HepG2 (cell line): ENCODE data around the gene AKR7A3. TPM values are rescaled to one million over a fixed set of nuclear protein-coding genes. Genes with fewer than 3 reads are reported as not detected.
"Not testable (repeated sequence)": the region's sequence is repeated elsewhere in the genome, so short reads cannot be mapped to it uniquely, and the experiment has no call there.

ENCODE experiments used
- ATAC-seq: fragments of 200-7000 bp; cut with Tn5 transposase; 3 replicates; pipeline ENCODE4 v1.9.1; 2020; ENCODE audit warnings: mild to moderate bottlenecking, moderate library complexity
- Bru-seq: library from RNA; stranded (reverse); fragments of 400-500 nt; gene quantifications from one replicate; lab custom pipeline; 2021; lab: Mats Ljungman, UMichigan
- BruChase-seq, 2 experiments: library from RNA; stranded (reverse); fragments of 400-500 nt; gene quantifications; one replicate each; lab custom pipeline; 2021; lab: Mats Ljungman, UMichigan
- BruUV-seq: library from RNA; stranded (reverse); fragments of 400-500 nt; replicated peaks from 2 replicates; lab custom pipeline; 2021; lab: Mats Ljungman, UMichigan
- CTCF ChIA-PET: fragments of 300-600 bp; formaldehyde crosslinking; extraction: SDS; loops from one replicate; lab custom pipeline; 2021; ENCODE audit warnings: low total read pairs, inconsistent platforms, low intra/inter-chr PET ratio; lab: Yijun Ruan, JAX
- POLR2A ChIA-PET: fragments of 350-600 bp; sonication (Branson Sonifier 250); formaldehyde crosslinking; loops from one replicate; lab custom pipeline; 2020; ENCODE audit warnings: antibody characterized with exemption, inconsistent platforms; lab: Yijun Ruan, JAX
- DNase-seq: peaks from one replicate; pipeline ENCODE4 v3.0.0-alpha.2; 2015; ENCODE audit warnings: low spot score
- FAIRE-seq: peaks from 3 replicates; lab custom pipeline; 2011; peaks lifted over from hg19 to GRCh38; lab: Jason Lieb, UNC
- H2AFZ ChIP-seq: one replicate; pipeline ENCODE4 v1.6.1; 2011; ENCODE audit warnings: low read length, inconsistent platforms
- H3K27ac ChIP-seq: fragments of 300-600 bp; 3 replicates; pipeline ENCODE4 v1.8.0; 2011; ENCODE audit warnings: mixed run types, mild to moderate bottlenecking, mixed read lengths, low read length, inconsistent platforms; ENCODE audit not compliant: insufficient read depth; ENCODE audit errors: extremely low read length
- H3K27me3 ChIP-seq, 2 experiments: fragments of 200-600 bp in 1 of 2; 2 replicates in 1 of 2; 3 replicates in 1 of 2; pipeline versions ENCODE4 v1.6.0 to v1.8.0; 2011; ENCODE audit warnings: low read length in 2 of 2, mild to moderate bottlenecking in 2 of 2, moderate library complexity in 2 of 2, inconsistent platforms in 1 of 2; ENCODE audit not compliant: insufficient read depth in 2 of 2, control insufficient read depth in 1 of 2
- H3K36me3 ChIP-seq, 2 experiments: fragments of 200-600 bp in 1 of 2; replicated peaks in 1 of 2; 2 replicates in 1 of 2; 3 replicates in 1 of 2; pipeline versions ENCODE4 v1.5.1 to v1.8.0; 2011; ENCODE audit warnings: low read length in 2 of 2, inconsistent platforms in 1 of 2; ENCODE audit not compliant: insufficient read depth in 2 of 2, control insufficient read depth in 1 of 2
- H3K4me1 ChIP-seq: 2 replicates; pipeline ENCODE4 v1.5.1; 2012; ENCODE audit warnings: low read length, inconsistent platforms; ENCODE audit not compliant: insufficient read depth
- H3K4me2 ChIP-seq: 2 replicates; pipeline ENCODE4 v1.6.0; 2011; ENCODE audit warnings: low read depth, low read length, inconsistent platforms
- H3K4me3 ChIP-seq, 3 experiments: fragments of 200-600 bp in 1 of 3; sonication (generic), shearing (Covaris generic) in 1 of 3; replicated peaks in 1 of 3; 2 replicates each; pipeline ENCODE4 v1.5.1; 2011 to 2016; ENCODE audit warnings: low read length in 3 of 3, inconsistent platforms in 2 of 3, low read depth in 2 of 3, mild to moderate bottlenecking in 2 of 3, control low read depth in 1 of 3, mixed read lengths in 1 of 3; ENCODE audit not compliant: insufficient read depth in 1 of 3
- H3K79me2 ChIP-seq: one replicate; pipeline ENCODE4 v1.6.1; 2011; ENCODE audit warnings: low read length, inconsistent platforms; ENCODE audit not compliant: insufficient read depth
- H3K9ac ChIP-seq: 2 replicates; pipeline ENCODE4 v1.6.0; 2011; ENCODE audit warnings: mild to moderate bottlenecking, low read depth, low read length, inconsistent platforms; ENCODE audit not compliant: insufficient read depth
- H3K9me3 ChIP-seq: 2 replicates; pipeline ENCODE4 v1.5.1; 2012; ENCODE audit warnings: mild to moderate bottlenecking, low read length
- H4K20me1 ChIP-seq: 2 replicates; pipeline ENCODE4 v1.6.0; 2011; ENCODE audit warnings: inconsistent platforms, mild to moderate bottlenecking, low read length, moderate library complexity; ENCODE audit not compliant: insufficient read depth
- WGBS: methylation state at CpG from one replicate; pipeline ENCODE4 v1.1.6; 2017; ENCODE audit warnings: low lambda C conversion rate; 5-methylcytosine and 5-hydroxymethylcytosine counted together
- in situ Hi-C: cut with HindIII; loops from 2 replicates; pipeline ENCODE4 v1.10.0; 2017; ENCODE audit warnings: low pct_unique_long_range_greater_than_20kb; ENCODE audit not compliant: extremely low pct_ligation_motif_present
- intact Hi-C: fragments of 100-400 bp; cut with micrococcal nuclease; formaldehyde crosslinking; loops from one replicate; pipeline ENCODE4 v1.10.0; 2022; ENCODE audit not compliant: unreplicated experiment
- long read RNA-seq, 2 experiments: library from RNA in 1 of 2; library from polyadenylated mRNA in 1 of 2; stranded (forward) in 1 of 2; unstranded in 1 of 2; transcript quantifications; one replicate each; pipeline ENCODE4 v2.0.0, GENCODE V29; 2019 to 2022
- polyA minus RNA-seq, 3 experiments: library from RNA; depleted of rRNA, polyadenylated mRNA; stranded (reverse); fragments of >200 nt; gene quantifications; 2 replicates each; pipeline ENCODE4 v1.2.3, GENCODE V29; 2011; ENCODE audit warnings: low replicate concordance in 1 of 3
- polyA plus RNA-seq, 8 experiments: library from polyadenylated mRNA; depleted of rRNA in 3 of 8; stranded (reverse) in 7 of 8; unstranded in 1 of 8; fragments of >200 nt; fragmentation: Illumina TruSeq in 4 of 8; extraction: Trizol in 4 of 8; gene quantifications; 2 replicates each; pipeline versions ENCODE4 v1.2.1 to v1.2.3, GENCODE V29; 2011 to 2016; ENCODE audit warnings: low read depth in 4 of 8, missing spikeins in 1 of 8, mixed read lengths in 1 of 8; ENCODE audit not compliant: insufficient read depth in 1 of 8
- total RNA-seq, 5 experiments: library from RNA; depleted of rRNA; stranded (reverse); fragments of >200 nt; fragmentation: Illumina TruSeq; extraction: Trizol; gene quantifications; 2 replicates each; pipeline ENCODE4 v1.2.3, GENCODE V29; 2016; ENCODE audit warnings: low read depth in 1 of 5

AKR7A3 gene
- total RNA-seq (2016; rRNA removed; fragmentation: Illumina TruSeq; extraction: Trizol): 0.15 and 1.00 TPM in 2 replicates
- total RNA-seq (2016; cell fraction: cytosol; rRNA removed; fragmentation: Illumina TruSeq; extraction: Trizol; ENCODE audit: low read depth): 0.18 TPM in 1 of 2 replicates, not detected in the other
- total RNA-seq (2016; cell fraction: insoluble cytoplasmic fraction; rRNA removed; fragmentation: Illumina TruSeq; extraction: Trizol): 0.21 and 0.71 TPM in 2 replicates
- 0.28 and 0.46 TPM in 2 replicates for total RNA-seq (2016; cell fraction: membrane; rRNA removed; fragmentation: Illumina TruSeq; extraction: Trizol)
- total RNA-seq (2016; cell fraction: nucleus; rRNA removed; fragmentation: Illumina TruSeq; extraction: Trizol): 1.7 TPM in 2 replicates
- polyA plus RNA-seq (2011; rRNA removed): 0.58 and 1.0 TPM in 2 replicates
- polyA plus RNA-seq (2011; cell fraction: cytosol; rRNA removed): 0.22 and 0.24 TPM in 2 replicates
- polyA plus RNA-seq (2011; cell fraction: nucleus; rRNA removed): 4.2 and 5.2 TPM in 2 replicates
- polyA plus RNA-seq (2012): 0.45 and 0.56 TPM in 2 replicates
- polyA plus RNA-seq (2016; cell fraction: cytosol; fragmentation: Illumina TruSeq; extraction: Trizol; ENCODE audit: low read depth): 0.25 and 0.31 TPM in 2 replicates
- 0.17 and 0.23 TPM in 2 replicates for polyA plus RNA-seq (2016; cell fraction: insoluble cytoplasmic fraction; fragmentation: Illumina TruSeq; extraction: Trizol; ENCODE audit: low read depth)
- 0.11 and 0.15 TPM in 2 replicates for polyA plus RNA-seq (2016; cell fraction: membrane; fragmentation: Illumina TruSeq; extraction: Trizol; ENCODE audit: low read depth)
- polyA plus RNA-seq (2016; cell fraction: nucleus; fragmentation: Illumina TruSeq; extraction: Trizol; ENCODE audit: insufficient read depth, low read depth): 4.0 and 5.6 TPM in 2 replicates
- 0.34 and 1.1 TPM in 2 replicates for polyA minus RNA-seq (2011; rRNA and poly(A)+ RNA removed; ENCODE audit: low replicate concordance)
- polyA minus RNA-seq (2011; cell fraction: cytosol; rRNA and poly(A)+ RNA removed): not detected in 2 replicates
- 0.99 and 1.0 TPM in 2 replicates for polyA minus RNA-seq (2011; cell fraction: nucleus; rRNA and poly(A)+ RNA removed)
- Bru-seq, nascent RNA: percentile 48 among the genes with signal in this experiment
- BruChase-seq, experiment 1, labeled RNA remaining after a 6-hour chase: percentile 44 among the genes with signal in this experiment
- BruChase-seq, experiment 2, labeled RNA remaining after a 2-hour chase: percentile 49 among the genes with signal in this experiment
- long read RNA-seq, experiment 1: 0 reads
- long read RNA-seq, experiment 2: 0 reads

- H3K79me2 ChIP-seq, BruUV-seq, in situ Hi-C loops, H4K20me1 ChIP-seq, H3K9ac ChIP-seq, H3K27me3 ChIP-seq, H3K4me2 ChIP-seq, H3K36me3 ChIP-seq, POLR2A ChIA-PET, H3K4me3 ChIP-seq, H3K9me3 ChIP-seq, H2AFZ ChIP-seq, FAIRE-seq, H3K27ac ChIP-seq, DNase-seq, CTCF ChIA-PET, ATAC-seq, intact Hi-C loops: not testable (repeated sequence)
- H3K4me1 ChIP-seq: peaks cover 16% of the 10 kb centered on the region
- WGBS: 97% methylated on average over 38 of the region's 82 CpGs
Measured at GRCh38 chr1:19288324-19289241, at the start of gene AKR7A3. TSS of gene AKR7A3 (minus strand) at chr1:19288770. CDS start at chr1:19288709, 61 bp downstream.
